OCI-LY1 (cell line): ENCODE data around the gene SH3RF1.

Source experiments
- H2AFZ ChIP-seq: fragments of 200-600 bp; sonication (generic), shearing (Covaris generic); 2 replicates; pipeline ENCODE4 v1.6.0; 2014; ENCODE audit warnings: antibody characterized with exemption, mild to moderate bottlenecking, low read length
- H3F3A ChIP-seq: fragments of 200-600 bp; sonication (generic), shearing (Covaris generic); 2 replicates; pipeline ENCODE4 v1.6.0; 2014; ENCODE audit warnings: mild to moderate bottlenecking, antibody characterized with exemption, low read length, moderate library complexity; ENCODE audit not compliant: insufficient read depth
- H3K27ac ChIP-seq: fragments of 200-600 bp; sonication (generic); 2 replicates; pipeline ENCODE4 v1.5.1; 2014; ENCODE audit warnings: low read length, mixed run types, mild to moderate bottlenecking, low read depth; ENCODE audit not compliant: poor library complexity, severe bottlenecking
- H3K27me3 ChIP-seq: fragments of 200-600 bp; sonication (generic); 2 replicates; pipeline ENCODE4 v1.6.0; 2014; ENCODE audit warnings: antibody characterized with exemption, mild to moderate bottlenecking, low read length, moderate library complexity; ENCODE audit not compliant: insufficient read depth
- H3K36me3 ChIP-seq: fragments of 200-600 bp; sonication (generic); 2 replicates; pipeline ENCODE4 v1.6.1; 2014; ENCODE audit warnings: mild to moderate bottlenecking, antibody characterized with exemption, low read length, moderate library complexity, mixed read lengths; ENCODE audit not compliant: insufficient read depth
- H3K4me1 ChIP-seq: fragments of 200-600 bp; sonication (generic); 2 replicates; pipeline ENCODE4 v1.5.1; 2014; ENCODE audit warnings: mild to moderate bottlenecking, low read length, moderate library complexity; ENCODE audit not compliant: insufficient read depth, severe bottlenecking
- H3K4me2 ChIP-seq: fragments of 200-600 bp; sonication (generic), shearing (Covaris generic); 2 replicates; pipeline ENCODE4 v1.6.1; 2014; ENCODE audit warnings: low read length
- H3K4me3 ChIP-seq: fragments of 200-600 bp; sonication (generic); 2 replicates; pipeline ENCODE4 v1.5.1; 2014; ENCODE audit warnings: low read length, low read depth, mild to moderate bottlenecking, mixed read lengths; ENCODE audit not compliant: poor library complexity, severe bottlenecking
- H3K79me2 ChIP-seq: fragments of 200-600 bp; shearing (Covaris generic); 2 replicates; pipeline ENCODE4 v1.6.1; 2016; ENCODE audit warnings: mixed run types, low read length, mixed read lengths; ENCODE audit not compliant: insufficient read depth
- H3K9ac ChIP-seq: fragments of 200-600 bp; sonication (generic), shearing (Covaris generic); 2 replicates; pipeline ENCODE4 v1.6.1; 2014; ENCODE audit warnings: mild to moderate bottlenecking, low read length, mixed read lengths
- H3K9me2 ChIP-seq: fragments of 200-600 bp; sonication (generic), shearing (Covaris generic); 2 replicates; pipeline ENCODE4 v1.6.1; 2014; ENCODE audit warnings: low read depth, mild to moderate bottlenecking, low read length, mixed read lengths
- H3K9me3 ChIP-seq: fragments of 200-600 bp; shearing (Covaris generic); 2 replicates; pipeline ENCODE4 v1.6.1; 2014; ENCODE audit warnings: low read length, mixed read lengths
- H4K20me1 ChIP-seq: fragments of 200-600 bp; sonication (generic), shearing (Covaris generic); 2 replicates; pipeline ENCODE4 v1.6.0; 2016; ENCODE audit warnings: mild to moderate bottlenecking, low read length; ENCODE audit not compliant: insufficient read depth
- CTCF ChIP-seq: fragments of 200-600 bp; sonication (generic), shearing (Covaris generic); IDR thresholded peaks from 2 replicates; pipeline ENCODE4 v1.5.1; 2017; ENCODE audit warnings: mild to moderate bottlenecking, antibody characterized with exemption, low read length, moderate library complexity, mixed read lengths
- EZH2 ChIP-seq: fragments of 200-600 bp; sonication (generic), shearing (Covaris generic); IDR thresholded peaks from 2 replicates; pipeline ENCODE4 v1.8.0; 2017; ENCODE audit warnings: borderline replicate concordance, mixed run types, mild to moderate bottlenecking, antibody characterized with exemption, low read length, moderate library complexity, mixed read lengths

SH3RF1 gene

GRCh38 chr4:169208516-169208915 lies 62.2 kb downstream of the SH3RF1 start:
- Histone ChIP-seq H2AFZ (no peak overlapping the region), H4K20me1 (no peaks in the 10 kb centered on the region), H3K4me3 (no peak overlapping the region), H3K27ac (no peak overlapping the region), H3K36me3 (no peaks in the 10 kb centered on the region), H3K27me3 (no peaks in the 10 kb centered on the region), H3K9me2 (no peaks in the 10 kb centered on the region), H3K4me2 (no peak overlapping the region), H3K79me2 (no peaks in the 10 kb centered on the region), H3K4me1 (no peaks in the 10 kb centered on the region), H3K9me3 (no peaks in the 10 kb centered on the region), H3F3A (no peaks in the 10 kb centered on the region), H3K9ac (no peak overlapping the region)
- TF ChIP-seq CTCF: no peak
- TF ChIP-seq EZH2: no peak

- no peaks in the 10 kb centered on the region for H3F3A ChIP-seq
- H3K36me3 ChIP-seq: no peaks in the 10 kb centered on the region
- no peak overlapping the region for H2AFZ ChIP-seq
- H3K4me2 ChIP-seq: no peak overlapping the region
- H3K79me2 ChIP-seq: no peaks in the 10 kb centered on the region
- H3K27ac ChIP-seq: no peak overlapping the region
- H3K9me3 ChIP-seq: no peaks in the 10 kb centered on the region
- no peaks in the 10 kb centered on the region for H3K27me3 ChIP-seq
- no peaks in the 10 kb centered on the region for H4K20me1 ChIP-seq
- no peaks in the 10 kb centered on the region for H3K4me1 ChIP-seq
- H3K9ac ChIP-seq: no peak overlapping the region
- TF ChIP-seq EZH2 (no peak), CTCF (no peak)
- no peaks in the 10 kb centered on the region for H3K9me2 ChIP-seq
- H3K4me3 ChIP-seq: no peak overlapping the region
These were observed 62.7 kb downstream of the SH3RF1 start for GRCh38 chr4:169208090-169208455.

- Histone ChIP-seq H3K4me3 (no peak overlapping the region), H3K79me2 (no peaks in the 10 kb centered on the region), H3K9ac (no peak overlapping the region), H2AFZ (no peak overlapping the region), H3K9me3 (no peaks in the 10 kb centered on the region), H4K20me1 (no peaks in the 10 kb centered on the region), H3K4me1 (no peaks in the 10 kb centered on the region), H3K4me2 (no peak overlapping the region), H3K9me2 (no peaks in the 10 kb centered on the region), H3K27me3 (no peaks in the 10 kb centered on the region), H3K27ac (no peak overlapping the region), H3K36me3 (no peaks in the 10 kb centered on the region), H3F3A (no peaks in the 10 kb centered on the region)
- no peak for TF ChIP-seq EZH2
- no peak for TF ChIP-seq CTCF
These were observed 63.2 kb downstream of the SH3RF1 start for GRCh38 chr4:169207436-169208089.
